DOHH2 (cell line): ENCODE data around the gene RAB31.

Source experiments
- EZH2phosphoT487 ChIP-seq: fragments of 200-600 bp; sonication (generic); IDR thresholded peaks from 2 replicates; pipeline ENCODE4 v1.6.1; 2017; ENCODE audit warnings: borderline replicate concordance, mild to moderate bottlenecking, antibody characterized with exemption, low read length, moderate library complexity, mixed read lengths
- TF ChIP-seq, protein P1 (sequence below): fragments of 200-600 bp; sonication (generic); IDR thresholded peaks from one replicate; pipeline ENCODE4 v1.5.1; 2014; ENCODE audit warnings: antibody characterized with exemption, mild to moderate bottlenecking, low read depth, low read length; ENCODE audit not compliant: poor library complexity, severe bottlenecking

DNA sequence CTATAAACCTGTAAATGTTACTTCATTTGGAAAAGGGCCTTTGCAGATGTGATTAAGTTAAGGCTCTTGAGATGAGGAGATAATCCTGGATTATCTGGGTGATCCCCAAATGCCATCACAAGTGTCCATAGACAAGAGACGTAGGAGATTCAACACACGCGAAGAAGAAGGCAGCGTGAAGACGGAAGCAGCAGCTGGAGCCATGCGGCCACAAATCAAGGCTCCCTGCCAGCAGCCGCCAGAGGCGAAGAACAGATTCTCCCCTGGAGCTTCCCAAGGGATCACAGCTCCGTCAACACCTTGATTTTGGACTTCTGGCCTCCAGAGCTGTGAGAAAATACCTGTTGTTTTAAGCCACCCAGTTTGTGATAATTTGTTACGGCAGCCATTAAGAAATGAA lies 194.7 kb downstream of the RAB31 start:
- TF ChIP-seq, protein P1, sequence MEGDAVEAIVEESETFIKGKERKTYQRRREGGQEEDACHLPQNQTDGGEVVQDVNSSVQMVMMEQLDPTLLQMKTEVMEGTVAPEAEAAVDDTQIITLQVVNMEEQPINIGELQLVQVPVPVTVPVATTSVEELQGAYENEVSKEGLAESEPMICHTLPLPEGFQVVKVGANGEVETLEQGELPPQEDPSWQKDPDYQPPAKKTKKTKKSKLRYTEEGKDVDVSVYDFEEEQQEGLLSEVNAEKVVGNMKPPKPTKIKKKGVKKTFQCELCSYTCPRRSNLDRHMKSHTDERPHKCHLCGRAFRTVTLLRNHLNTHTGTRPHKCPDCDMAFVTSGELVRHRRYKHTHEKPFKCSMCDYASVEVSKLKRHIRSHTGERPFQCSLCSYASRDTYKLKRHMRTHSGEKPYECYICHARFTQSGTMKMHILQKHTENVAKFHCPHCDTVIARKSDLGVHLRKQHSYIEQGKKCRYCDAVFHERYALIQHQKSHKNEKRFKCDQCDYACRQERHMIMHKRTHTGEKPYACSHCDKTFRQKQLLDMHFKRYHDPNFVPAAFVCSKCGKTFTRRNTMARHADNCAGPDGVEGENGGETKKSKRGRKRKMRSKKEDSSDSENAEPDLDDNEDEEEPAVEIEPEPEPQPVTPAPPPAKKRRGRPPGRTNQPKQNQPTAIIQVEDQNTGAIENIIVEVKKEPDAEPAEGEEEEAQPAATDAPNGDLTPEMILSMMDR, result no peak
- no peak for TF ChIP-seq EZH2phosphoT487
